A673 (cell line): ENCODE results near the gene HNRNPA3.

Source experiments
- CTCF ChIP-seq: fragments of 300-800, 200-600 bp; sonication (generic); conservative IDR thresholded peaks from 2 replicates; pipeline ENCODE4 v1.5.1; 2017; ENCODE audit warnings: low read depth, mild to moderate bottlenecking, antibody characterized with exemption, low read length, moderate library complexity, mixed read lengths
- EZH2 ChIP-seq: fragments of 200-600 bp; sonication (generic); IDR thresholded peaks from 2 replicates; pipeline ENCODE4 v1.6.1; 2017; ENCODE audit warnings: borderline replicate concordance, low read depth, mild to moderate bottlenecking, mixed read lengths, antibody characterized with exemption, low read length; ENCODE audit not compliant: poor library complexity, severe bottlenecking

- TF ChIP-seq CTCF (no peak), EZH2 (no peak)
These were observed 41.2 kb upstream of the HNRNPA3 start for GRCh38 chr2:177171418-177171865.
